Gastroesophageal sphincter (tissue), 3 donors: ENCODE data around the gene RXFP2.

ENCODE experiments used
- EP300 ChIP-seq: sonication (generic); formaldehyde crosslinking; IDR thresholded peaks from one replicate; pipeline ENCODE4 v1.6.1; 2017; ENCODE audit warnings: antibody characterized with exemption, mild to moderate bottlenecking
- POLR2A ChIP-seq, 2 donors: fragments of 450-650 bp; IDR thresholded peaks; one replicate each; pipeline ENCODE4 v1.6.1; 2017; ENCODE audit warnings: antibody characterized with exemption in 2 of 2, mild to moderate bottlenecking in 2 of 2, moderate library complexity in 1 of 2
- POLR2AphosphoS5 ChIP-seq: sonication (generic); formaldehyde crosslinking; IDR thresholded peaks from one replicate; pipeline ENCODE4 v1.6.1; 2017; ENCODE audit warnings: antibody characterized with exemption
- TF ChIP-seq, protein P1 (sequence below), 4 experiments: fragments of 200-600 bp in 2 of 4; fragments of 450-650 bp in 2 of 4; sonication (generic) in 1 of 4; IDR thresholded peaks; one replicate each; pipeline ENCODE4 v1.5.1; 2017 to 2019; ENCODE audit warnings: antibody characterized with exemption in 4 of 4, mild to moderate bottlenecking in 2 of 4, moderate library complexity in 2 of 4

DNA sequence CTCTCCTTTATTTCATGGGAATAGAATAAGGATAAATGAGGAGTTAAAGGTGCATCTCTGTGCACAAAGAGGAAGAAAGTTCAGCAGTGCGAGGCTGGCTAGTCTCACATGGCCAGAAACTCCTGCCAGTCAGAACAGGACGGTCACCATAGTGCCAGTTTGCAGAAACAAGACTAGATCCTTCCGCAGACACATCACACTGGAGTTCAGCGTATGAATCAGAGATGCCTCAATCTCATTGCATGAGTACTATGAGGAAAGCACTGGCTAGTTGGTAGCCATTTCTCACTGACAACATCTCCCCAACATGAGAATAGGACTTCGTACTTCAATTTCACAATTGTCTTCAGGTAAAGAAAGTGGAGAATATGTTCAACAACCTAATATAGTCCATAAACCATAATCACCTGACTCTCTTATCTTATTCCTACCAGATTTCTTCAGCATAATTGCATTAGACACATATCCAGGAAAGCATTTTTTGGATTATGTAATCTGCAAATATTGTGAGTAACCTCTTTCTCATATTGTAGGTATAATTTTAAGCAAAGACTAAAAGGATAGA is 34.9 kb downstream of the RXFP2 start:
- TF ChIP-seq, protein P1, sequence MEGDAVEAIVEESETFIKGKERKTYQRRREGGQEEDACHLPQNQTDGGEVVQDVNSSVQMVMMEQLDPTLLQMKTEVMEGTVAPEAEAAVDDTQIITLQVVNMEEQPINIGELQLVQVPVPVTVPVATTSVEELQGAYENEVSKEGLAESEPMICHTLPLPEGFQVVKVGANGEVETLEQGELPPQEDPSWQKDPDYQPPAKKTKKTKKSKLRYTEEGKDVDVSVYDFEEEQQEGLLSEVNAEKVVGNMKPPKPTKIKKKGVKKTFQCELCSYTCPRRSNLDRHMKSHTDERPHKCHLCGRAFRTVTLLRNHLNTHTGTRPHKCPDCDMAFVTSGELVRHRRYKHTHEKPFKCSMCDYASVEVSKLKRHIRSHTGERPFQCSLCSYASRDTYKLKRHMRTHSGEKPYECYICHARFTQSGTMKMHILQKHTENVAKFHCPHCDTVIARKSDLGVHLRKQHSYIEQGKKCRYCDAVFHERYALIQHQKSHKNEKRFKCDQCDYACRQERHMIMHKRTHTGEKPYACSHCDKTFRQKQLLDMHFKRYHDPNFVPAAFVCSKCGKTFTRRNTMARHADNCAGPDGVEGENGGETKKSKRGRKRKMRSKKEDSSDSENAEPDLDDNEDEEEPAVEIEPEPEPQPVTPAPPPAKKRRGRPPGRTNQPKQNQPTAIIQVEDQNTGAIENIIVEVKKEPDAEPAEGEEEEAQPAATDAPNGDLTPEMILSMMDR (IDR thresholded peaks at IDR 0.05), result no peak
- no peak for TF ChIP-seq EP300
- no peak for TF ChIP-seq POLR2A (IDR thresholded peaks at IDR 0.05)
- TF ChIP-seq POLR2AphosphoS5, result no peak
